B cell (primary cell): ENCODE data around the gene OPN5.

Experiments used
- CTCF ChIP-seq: fragments of 200-600 bp; IDR thresholded peaks from one replicate; pipeline ENCODE4 v1.8.0; 2022; ENCODE audit warnings: antibody characterized with exemption, mild to moderate bottlenecking
- EZH2 ChIP-seq: IDR thresholded peaks from 2 replicates; pipeline ENCODE4 v1.6.1; 2012; ENCODE audit warnings: borderline replicate concordance, low read depth, mild to moderate bottlenecking, moderate library complexity, low read length; ENCODE audit not compliant: insufficient read depth, poor library complexity, severe bottlenecking

- TF ChIP-seq EZH2 (no peak), CTCF (no peak)
These were observed 54.2 kb downstream of the OPN5 start for GRCh38 chr6:47836046-47836445.
